A549 (cell line): Measurements from ENCODE around the gene PROX1. TPM values are rescaled to one million over a fixed set of nuclear protein-coding genes. Genes with fewer than 3 reads are reported as not detected.

ENCODE experiments used
- ATAC-seq, 2 experiments: fragments of 200-7000 bp in 1 of 2; fragments of >200 bp in 1 of 2; cut with Nextera tagmentation in 1 of 2; cut with Tn5 transposase in 1 of 2; 3 replicates each; pipeline versions ENCODE4 v1.8.0 to v1.9.1; 2018 to 2020; ENCODE audit warnings: mild to moderate bottlenecking in 1 of 2, moderate library complexity in 1 of 2
- CTCF ChIA-PET: fragments of 300-600 bp; sonication (Branson Sonifier 250); formaldehyde crosslinking; extraction: SDS; loops from one replicate; lab custom pipeline; 2021; ENCODE audit warnings: antibody characterized with exemption, inconsistent platforms; lab: Yijun Ruan, JAX
- POLR2A ChIA-PET: fragments of 350-600 bp; formaldehyde crosslinking; extraction: SDS; loops from one replicate; lab custom pipeline; 2021; ENCODE audit warnings: antibody characterized with exemption, inconsistent platforms; lab: Yijun Ruan, JAX
- DNase-seq, 2 experiments: peaks; one replicate each; pipeline versions ENCODE4 v3.0.0 to v3.0.0-alpha.2; 2011 to 2016; ENCODE audit warnings: low read depth in 1 of 2, low spot score in 1 of 2
- FAIRE-seq: peaks from 2 replicates; lab custom pipeline; 2011; peaks lifted over from hg19 to GRCh38; lab: Jason Lieb, UNC
- H3K27ac ChIP-seq, 2 experiments: fragments of >200 bp; sonication (Bioruptor Twin); formaldehyde crosslinking; 3 replicates each; pipeline ENCODE4 v1.5.1; 2016 to 2017
- H3K4me1 ChIP-seq: fragments of >200 bp; sonication (Bioruptor Twin); formaldehyde crosslinking; 3 replicates; pipeline ENCODE4 v1.6.1; 2016
- H3K4me2 ChIP-seq: fragments of >200 bp; sonication (Bioruptor Twin); formaldehyde crosslinking; 3 replicates; pipeline ENCODE4 v1.6.1; 2016
- H3K4me3 ChIP-seq: fragments of >200 bp; sonication (Bioruptor Twin); formaldehyde crosslinking; 3 replicates; pipeline ENCODE4 v1.5.1; 2016
- H3K9me3 ChIP-seq: fragments of >200 bp; sonication (Bioruptor Twin); formaldehyde crosslinking; 3 replicates; pipeline ENCODE4 v1.6.1; 2016
- BCL3 ChIP-seq: fragments of >200 bp; sonication (Bioruptor Twin); formaldehyde crosslinking; IDR thresholded peaks from 3 replicates; pipeline ENCODE4 v1.6.1; 2016
- BHLHE40 ChIP-seq: IDR thresholded peaks from 2 replicates; pipeline ENCODE4 v1.6.1; 2012; ENCODE audit warnings: low read depth, low read length, inconsistent platforms
- CBX2 ChIP-seq: fragments of 200-600 bp; sonication (generic); IDR thresholded peaks from 2 replicates; pipeline ENCODE4 v1.6.1; 2016; ENCODE audit warnings: low read depth, mild to moderate bottlenecking, borderline replicate concordance
- CBX8 ChIP-seq: fragments of 200-600 bp; sonication (generic); IDR thresholded peaks from 2 replicates; pipeline ENCODE4 v1.6.1; 2016
- CHD4 ChIP-seq: fragments of 200-600 bp; sonication (generic); IDR thresholded peaks from 2 replicates; pipeline ENCODE4 v1.6.1; 2016; ENCODE audit warnings: antibody characterized with exemption, mild to moderate bottlenecking, borderline replicate concordance
- EHF ChIP-seq: fragments of 250-450 bp; sonication (Bioruptor Pico); IDR thresholded peaks from 2 replicates; pipeline ENCODE4 v1.5.0; 2020; ENCODE audit warnings: mild to moderate bottlenecking
- FOSL2 ChIP-seq, 2 experiments: fragments of 450-650 bp in 1 of 2; fragments of >200 bp in 1 of 2; sonication (Bioruptor Twin) in 1 of 2; formaldehyde crosslinking; IDR thresholded peaks; 2 replicates each; pipeline versions ENCODE4 v1.5.0 to v1.6.1; 2016 to 2020; ENCODE audit warnings: mild to moderate bottlenecking in 1 of 2, moderate library complexity in 1 of 2
- FOXS1 ChIP-seq: fragments of 250-450 bp; sonication (Bioruptor Pico); IDR thresholded peaks from 2 replicates; pipeline ENCODE4 v1.5.0; 2020; ENCODE audit warnings: mild to moderate bottlenecking, moderate library complexity
- GATA3 ChIP-seq: IDR thresholded peaks from 2 replicates; pipeline ENCODE4 v1.6.1; 2012; ENCODE audit warnings: borderline replicate concordance
- HDAC2 ChIP-seq: fragments of 200-600 bp; sonication (generic); IDR thresholded peaks from 2 replicates; pipeline ENCODE4 v1.6.1; 2016
- HES2 ChIP-seq: fragments of >200 bp; sonication (Bioruptor Twin); formaldehyde crosslinking; IDR thresholded peaks from 2 replicates; pipeline ENCODE4 v1.6.1; 2016
- HEYL ChIP-seq: fragments of 250-450 bp; sonication (Bioruptor Pico); IDR thresholded peaks from 2 replicates; pipeline ENCODE4 v1.8.0; 2021; ENCODE audit warnings: mild to moderate bottlenecking, moderate library complexity
- HOXB5 ChIP-seq: fragments of 250-450 bp; sonication (Bioruptor Pico); IDR thresholded peaks from 2 replicates; pipeline ENCODE4 v1.5.0; 2020; ENCODE audit warnings: mild to moderate bottlenecking, moderate library complexity
- JUNB ChIP-seq: fragments of >200 bp; sonication (Bioruptor Twin); formaldehyde crosslinking; IDR thresholded peaks from 2 replicates; pipeline ENCODE4 v1.6.1; 2016
- KDM1A ChIP-seq: fragments of 200-600 bp; sonication (generic); IDR thresholded peaks from 2 replicates; pipeline ENCODE4 v1.6.1; 2016; ENCODE audit warnings: low read depth, mild to moderate bottlenecking
- MAZ ChIP-seq: fragments of 150-350 bp; IDR thresholded peaks from 2 replicates; pipeline ENCODE4 v1.6.1; 2014; ENCODE audit warnings: antibody characterized with exemption, low read depth, low read length, borderline replicate concordance
- NR3C1 ChIP-seq: fragments of >200 bp; sonication (Bioruptor Twin); formaldehyde crosslinking; IDR thresholded peaks from 3 replicates; pipeline ENCODE4 v1.6.1; 2017
- POLR2A ChIP-seq: IDR thresholded peaks from 2 replicates; pipeline ENCODE4 v1.6.1; 2012; ENCODE audit warnings: mild to moderate bottlenecking, low read length
- POLR2AphosphoS2 ChIP-seq: conservative IDR thresholded peaks from 2 replicates; pipeline ENCODE4 v1.6.1; 2012; ENCODE audit warnings: low read length, improper control_type of control experiment, inconsistent platforms
- RCOR1 ChIP-seq: fragments of 150-350 bp; IDR thresholded peaks from 2 replicates; pipeline ENCODE4 v1.6.1; 2014; ENCODE audit warnings: antibody characterized with exemption, low read length, low read depth
- REST ChIP-seq: fragments of 200-600 bp; sonication (generic); IDR thresholded peaks from 2 replicates; pipeline ENCODE4 v1.6.1; 2016; ENCODE audit warnings: antibody characterized with exemption, mild to moderate bottlenecking, moderate library complexity
- RFX5 ChIP-seq: fragments of 450-650 bp; IDR thresholded peaks from 2 replicates; pipeline ENCODE4 v1.7.1; 2014; ENCODE audit warnings: antibody characterized with exemption, mild to moderate bottlenecking, moderate library complexity
- RNF2 ChIP-seq: fragments of 200-600 bp; sonication (generic); IDR thresholded peaks from 2 replicates; pipeline ENCODE4 v1.6.1; 2016; ENCODE audit warnings: low read depth, mild to moderate bottlenecking, antibody characterized with exemption, moderate library complexity, borderline replicate concordance
- SMC3 ChIP-seq: fragments of >200 bp; sonication (Bioruptor Twin); formaldehyde crosslinking; IDR thresholded peaks from 3 replicates; pipeline ENCODE4 v1.6.1; 2018; ENCODE audit warnings: inconsistent platforms
- TFCP2L1 ChIP-seq: fragments of 250-450 bp; sonication (Bioruptor Pico); IDR thresholded peaks from 2 replicates; pipeline ENCODE4 v1.5.0; 2021; ENCODE audit warnings: mild to moderate bottlenecking
- TP53 ChIP-seq: fragments of 250-450 bp; sonication (Bioruptor Pico); IDR thresholded peaks from 2 replicates; pipeline ENCODE4 v1.5.0; 2021; ENCODE audit warnings: mild to moderate bottlenecking, moderate library complexity
- ZSCAN20 ChIP-seq: fragments of 250-450 bp; sonication (Bioruptor Pico); IDR thresholded peaks from 2 replicates; pipeline ENCODE4 v1.8.0; 2022; ENCODE audit warnings: mild to moderate bottlenecking, moderate library complexity
- WGBS: methylation state at CpG from one replicate; pipeline ENCODE4 v1.1.6; 2017; ENCODE audit errors: missing lambda C conversion rate; 5-methylcytosine and 5-hydroxymethylcytosine counted together
- polyA plus RNA-seq, 4 experiments: library from polyadenylated mRNA; depleted of rRNA in 3 of 4; stranded (reverse); fragments of >200 nt; fragmentation: RNase III in 1 of 4; extraction: RNeasy Plus Mini Kit Qiagen cat#74134 plus additional on column Dnase treatment in 1 of 4; gene quantifications; 2 replicates in 3 of 4; 3 replicates in 1 of 4; pipeline ENCODE4 v1.2.3, GENCODE V29; 2011 to 2017

Gene PROX1
- polyA plus RNA-seq, 2 of the 4 experiments (the other 2 are of a cell fraction), result 0.01 to 0.06 TPM

- TF ChIP-seq CBX8, result no peak
- no peak for TF ChIP-seq RFX5
- no peak for TF ChIP-seq BHLHE40
- no peak for TF ChIP-seq SMC3
- TF ChIP-seq GATA3, result no peak
- TF ChIP-seq FOXS1 (CRISPR knock-in tag), result no peak
- no peak for TF ChIP-seq HOXB5 (CRISPR knock-in tag)
- no peak for TF ChIP-seq BCL3
These were observed 87.7 kb downstream of the PROX1 start (continued) for GRCh38 chr1:214075305-214075998.

GRCh38 chr1:214075999-214076707, 88.4 kb downstream of the PROX1 start:
- no peaks in the 10 kb centered on the region for H3K9me3 ChIP-seq
- CTCF ChIA-PET, result interaction anchor here (1.4 kb wide), 1 partner anchor 10 kb away, joined by 3 read pairs; no protein-coding TSS in a partner anchor
- FAIRE-seq, result no peak
- POLR2A ChIA-PET, result no interaction called here
- no peak for ATAC-seq
- no peak for DNase-seq
- no peak for TF ChIP-seq RCOR1
- no peak for TF ChIP-seq EHF
- no peak for TF ChIP-seq RNF2
- no peak for TF ChIP-seq HES2
- no peak for TF ChIP-seq CHD4
- TF ChIP-seq ZSCAN20, result no peak
- TF ChIP-seq REST, result no peak
- TF ChIP-seq POLR2A, result no peak
- no peak for TF ChIP-seq JUNB
- no peak for TF ChIP-seq MAZ
- no peak overlapping the region for H3K4me2 ChIP-seq
- 30% methylated on average over 16 of the region's 16 CpGs for WGBS
- H3K4me3 ChIP-seq, result no peak overlapping the region
- no peak overlapping the region for H3K27ac ChIP-seq
- no peaks in the 10 kb centered on the region for H3K4me1 ChIP-seq

GRCh38 chr1:214076708-214077065, 88.9 kb downstream of the PROX1 start:
- no peak for FAIRE-seq
- Histone ChIP-seq H3K4me3 (no peak overlapping the region), H3K9me3 (no peaks in the 10 kb centered on the region), H3K4me1 (no peaks in the 10 kb centered on the region), H3K4me2 (no peak overlapping the region), H3K27ac (no peak overlapping the region)
- CTCF ChIA-PET, result no interaction called here
- no peak for ATAC-seq
- POLR2A ChIA-PET, result no interaction called here
- WGBS, result 57% methylated on average over 7 of the region's 7 CpGs
- DNase-seq, result no peak
- no peak for TF ChIP-seq JUNB
- TF ChIP-seq CBX8, result no peak
- TF ChIP-seq MAZ, result no peak
- TF ChIP-seq HDAC2, result no peak
- no peak for TF ChIP-seq FOSL2 (IDR thresholded peaks at IDR 0.05)
- no peak for TF ChIP-seq FOSL2 (CRISPR knock-in tag; IDR thresholded peaks at IDR 0.05)
- TF ChIP-seq KDM1A, result no peak
- no peak for TF ChIP-seq TP53 (CRISPR knock-in tag)
- no peak for TF ChIP-seq CBX2
- no peak for TF ChIP-seq POLR2AphosphoS2
- TF ChIP-seq GATA3, result no peak
- TF ChIP-seq TFCP2L1 (CRISPR knock-in tag), result no peak
- TF ChIP-seq HEYL, result no peak
- TF ChIP-seq REST, result no peak
- no peak for TF ChIP-seq NR3C1
